Measurements from ENCODE around the gene ANTKMT.
A peak's percentile ranks its signal among the peaks of the same experiment; 100 is the strongest.
"Not testable (repeated sequence)": the region's sequence is repeated elsewhere in the genome, so short reads cannot be mapped to it uniquely, and the experiment has no call there.

Gene ANTKMT

GRCh38 chr16:681746-682427 is 39.1 kb upstream of the ANTKMT start:
- DNase-seq = no peak

- no peak for DNase-seq
Measured at GRCh38 chr16:682493-683395, 38.2 kb upstream of the ANTKMT start.

- no peak for DNase-seq
Measured at GRCh38 chr16:683396-684070, 37.4 kb upstream of the ANTKMT start.

GRCh38 chr16:684071-684794 is 36.7 kb upstream of the ANTKMT start, which contains the start of gene JMJD8:
JMJD8 (minus strand) TSS chr16:684334; CDS start chr16:684319, 15 bp downstream.
- DNase-seq = peak; percentile 96

DNA sequence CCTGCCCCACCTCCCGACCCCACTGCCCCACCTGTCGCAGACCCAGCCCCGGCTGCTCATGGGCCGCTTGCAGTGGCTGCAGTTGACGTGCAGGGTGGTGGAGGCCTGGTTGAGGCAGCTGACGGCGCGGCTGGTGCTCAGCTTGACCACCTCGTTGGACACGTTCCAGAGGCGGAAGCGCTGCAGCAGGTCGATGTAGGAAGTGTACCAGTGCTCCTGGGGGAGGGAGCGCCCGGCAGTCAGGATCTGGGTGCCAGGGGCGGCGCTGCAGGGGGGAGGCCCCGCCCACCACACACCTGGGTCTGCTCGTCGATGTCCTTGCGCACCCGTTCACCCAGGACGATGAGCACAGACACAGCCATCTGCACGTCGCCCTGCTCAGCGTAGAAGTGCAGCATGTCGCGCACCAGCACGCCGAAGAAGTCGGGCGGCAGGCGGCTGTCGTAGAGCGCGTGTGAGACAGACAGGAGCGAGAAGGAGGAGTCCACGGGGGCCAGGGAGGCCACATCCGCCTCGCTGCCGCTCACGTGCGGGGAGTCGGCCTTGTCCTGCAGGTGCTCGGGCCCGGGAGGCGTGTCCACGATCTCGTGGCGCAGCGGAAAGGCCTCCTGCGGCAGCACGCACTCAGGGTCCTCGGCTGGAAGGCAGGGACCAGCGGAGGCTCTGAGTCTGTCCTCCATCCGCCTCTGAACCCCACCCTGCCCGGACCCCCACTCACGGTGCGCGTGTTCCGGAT is 35.8 kb upstream of the ANTKMT start:
- DNase-seq = no peak

- no peak for DNase-seq
Measured at GRCh38 chr16:685967-686366, 35.0 kb upstream of the ANTKMT start.

- DNase-seq = no peak
Measured at GRCh38 chr16:686459-687260, 34.3 kb upstream of the ANTKMT start.

DNA sequence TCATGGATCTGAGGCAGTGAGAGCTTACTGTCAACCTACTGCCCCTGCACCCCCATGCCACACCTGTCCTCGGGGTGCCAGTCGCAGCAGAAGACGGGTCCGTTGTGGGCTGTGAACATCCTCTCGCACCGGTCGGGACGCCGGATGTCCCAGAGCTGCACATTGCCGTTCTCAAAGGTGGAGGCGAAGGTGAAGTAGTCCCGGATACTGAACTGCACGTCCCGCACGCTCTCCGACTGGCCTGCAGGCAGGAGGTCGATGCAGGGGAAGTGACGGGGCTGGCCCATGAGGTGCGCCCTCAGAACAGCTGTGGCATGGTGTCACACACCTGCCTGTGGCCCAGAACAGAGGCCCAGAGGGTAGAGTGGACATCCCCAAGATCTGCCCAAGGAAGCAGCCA is 33.4 kb upstream of the ANTKMT start:
- DNase-seq = no peak

- no peak for DNase-seq
Measured at GRCh38 chr16:689175-689897, 31.6 kb upstream of the ANTKMT start.

GRCh38 chr16:691242-691641 is 29.7 kb upstream of the ANTKMT start:
- DNase-seq = not testable (repeated sequence)

GRCh38 chr16:692356-693108 is 28.4 kb upstream of the ANTKMT start:
- no peak for DNase-seq

GRCh38 chr16:693364-693763 is 27.6 kb upstream of the ANTKMT start:
- no peak for DNase-seq

DNA sequence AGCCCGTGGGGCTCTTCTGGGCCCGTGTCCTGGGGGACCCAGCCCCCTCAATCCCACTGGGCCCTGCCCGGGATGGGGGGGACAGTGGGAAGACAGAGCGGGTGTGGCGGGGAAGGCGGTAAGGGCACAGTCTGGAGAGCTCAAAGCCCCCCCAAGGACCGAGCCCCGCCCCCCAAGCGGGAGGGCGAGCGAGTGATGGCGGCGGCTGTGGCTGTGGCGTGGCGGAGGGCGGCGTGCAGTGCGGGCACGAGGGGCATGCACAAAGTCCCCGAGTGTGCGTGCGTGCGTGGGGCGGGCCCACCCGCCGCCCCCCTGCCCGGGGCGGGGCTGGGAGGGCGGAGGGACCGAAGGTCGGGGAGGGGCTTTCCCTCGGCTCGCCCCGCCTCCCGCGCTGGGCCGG is 27.2 kb upstream of the ANTKMT start:
- DNase-seq = peak; percentile 45

GRCh38 chr16:694187-694862 is 26.6 kb upstream of the ANTKMT start:
- no peak for DNase-seq

DNA sequence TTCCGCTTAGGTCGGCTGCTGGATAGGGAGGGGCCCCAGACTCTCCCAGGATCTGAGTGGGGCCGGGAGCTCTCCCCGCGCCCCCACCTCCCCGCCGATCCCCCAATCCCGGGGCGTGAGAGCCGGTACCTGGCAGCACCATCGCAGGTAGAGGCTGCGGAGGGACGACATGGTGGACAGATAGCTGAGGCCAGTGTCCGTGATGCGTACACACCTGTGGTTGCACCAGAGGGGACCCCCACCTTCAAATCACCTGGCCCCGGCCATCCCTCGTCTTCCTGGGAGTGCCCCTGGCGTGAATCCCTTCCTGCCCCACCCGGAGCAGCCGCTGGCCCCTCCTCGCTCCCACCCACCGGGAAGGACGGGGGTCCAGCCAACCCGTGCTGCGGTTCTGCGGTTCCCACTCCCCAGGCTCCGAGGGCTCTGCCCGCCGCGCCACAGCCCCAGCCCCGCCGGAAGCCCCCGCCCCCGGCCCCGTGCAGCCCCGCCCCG is 26.0 kb upstream of the ANTKMT start:
- no peak for DNase-seq

DNA sequence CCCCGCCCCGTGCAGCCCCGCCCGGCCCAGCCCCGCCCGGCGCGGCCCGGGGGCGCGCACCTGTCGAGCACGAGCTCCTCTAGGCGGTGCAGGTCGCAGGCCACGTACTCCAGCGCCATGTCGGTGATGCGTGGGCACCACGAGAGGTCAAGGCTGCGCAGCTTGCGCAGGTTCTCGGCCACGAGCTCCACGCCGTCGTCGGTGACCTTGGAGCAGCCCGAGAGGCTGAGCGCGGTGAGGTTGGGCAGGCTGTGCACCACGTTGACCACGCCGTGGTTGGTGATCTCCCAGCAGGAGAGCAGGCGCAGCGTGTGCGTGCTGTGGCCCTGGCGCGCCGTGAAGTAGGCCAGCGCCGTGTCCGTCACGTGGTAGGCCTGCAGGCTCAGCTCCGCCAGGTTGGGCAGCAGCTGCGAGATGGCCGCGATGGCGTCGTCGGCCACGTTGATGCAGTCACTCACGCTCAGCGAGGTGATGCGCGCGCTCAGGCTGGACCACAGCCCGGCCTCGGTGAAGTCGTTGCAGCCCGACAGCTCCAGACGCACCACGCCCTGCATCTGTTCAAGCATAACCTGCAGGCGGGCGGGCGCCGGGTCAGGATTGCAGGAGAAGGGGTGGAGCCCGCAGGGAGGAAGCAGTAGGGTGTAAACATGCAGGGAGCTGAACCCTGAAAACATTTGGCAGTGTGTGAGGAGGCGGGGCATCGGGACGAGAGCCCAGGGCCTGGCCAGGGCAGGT is 25.4 kb upstream of the ANTKMT start:
- DNase-seq = peak; percentile 52

DNA sequence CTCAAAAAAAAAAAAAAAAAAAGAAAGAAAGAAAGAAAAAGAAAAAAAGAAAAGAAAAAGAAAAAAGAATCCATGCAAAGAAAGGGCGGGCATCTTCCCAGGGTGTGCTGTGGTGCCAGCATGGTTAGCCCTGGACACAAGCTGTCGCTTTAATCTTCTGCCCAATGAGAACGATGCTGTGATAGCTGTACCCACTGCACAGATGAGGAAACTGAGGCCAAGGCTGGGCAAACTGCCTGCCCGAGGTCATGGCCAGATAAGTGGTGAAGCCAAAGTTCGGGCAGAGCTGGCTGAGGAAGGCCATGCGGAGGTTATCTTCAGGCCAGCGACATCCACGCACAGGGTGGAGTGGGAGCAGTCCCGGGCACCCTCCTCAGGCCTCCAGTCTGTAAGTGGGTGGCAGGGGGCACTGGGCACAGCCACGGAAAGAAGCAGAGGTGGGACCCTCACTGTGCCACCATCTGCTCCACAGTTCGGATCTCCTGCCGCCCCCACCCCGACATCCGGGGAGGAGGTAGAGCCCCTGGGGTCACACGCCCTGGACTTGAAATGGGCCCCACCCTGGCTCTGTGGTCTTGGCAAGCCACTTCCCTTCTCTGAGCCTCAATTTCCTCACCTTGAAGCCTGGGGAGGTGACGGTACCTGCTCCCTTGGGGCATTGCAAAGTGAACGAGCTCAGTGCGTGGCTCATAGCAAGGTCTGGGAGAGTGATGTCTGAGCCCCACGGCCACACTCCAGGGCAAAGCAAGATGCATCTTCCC is 21.9 kb upstream of the ANTKMT start:
- DNase-seq = no peak
